IMR-90 (cell line): ENCODE results near the gene LRRC4C. TPM values are rescaled to one million over a fixed set of nuclear protein-coding genes. Genes with fewer than 3 reads are reported as not detected.

ENCODE experiments used
- ATAC-seq: fragments of 200-7000 bp; cut with Tn5 transposase; 2 replicates; pipeline ENCODE4 v1.9.1; 2020; ENCODE audit warnings: low read depth, mild to moderate bottlenecking, moderate library complexity
- BruUV-seq: library from RNA; stranded (reverse); fragments of 400-500 nt; replicated peaks from 2 replicates; lab custom pipeline; 2021; lab: Mats Ljungman, UMichigan
- CTCF ChIA-PET: fragments of 300-600 bp; formaldehyde crosslinking; extraction: SDS; loops from one replicate; lab custom pipeline; 2021; ENCODE audit warnings: antibody characterized with exemption; lab: Yijun Ruan, JAX
- POLR2A ChIA-PET: fragments of 300-600 bp; sonication (Branson Sonifier 250); formaldehyde crosslinking; loops from one replicate; lab custom pipeline; 2022; ENCODE audit warnings: antibody characterized with exemption; ENCODE audit not compliant: unreplicated experiment; lab: Charles Lee
- DNase-seq: peaks from one replicate; pipeline ENCODE4 v3.0.0; 2013
- H2AFZ ChIP-seq: replicated peaks from 2 replicates; pipeline ENCODE3; 2013; ENCODE audit warnings: low read length, mild to moderate bottlenecking; ENCODE audit not compliant: poor library complexity
- H2AK5ac ChIP-seq: 2 replicates; pipeline ENCODE4 v1.6.1; 2013; ENCODE audit warnings: low read depth, low read length, inconsistent platforms
- H2AK9ac ChIP-seq: replicated peaks from 2 replicates; pipeline ENCODE3; 2013; ENCODE audit warnings: mild to moderate bottlenecking, low read depth, low read length, moderate library complexity; ENCODE audit not compliant: poor library complexity
- H2BK120ac ChIP-seq: 2 replicates; pipeline ENCODE4 v1.6.1; 2013; ENCODE audit warnings: low read depth, low read length, inconsistent platforms
- H2BK15ac ChIP-seq: 3 replicates; pipeline ENCODE4 v1.6.1; 2013; ENCODE audit warnings: low read depth, low read length, inconsistent platforms
- H2BK20ac ChIP-seq: 2 replicates; pipeline ENCODE4 v1.6.1; 2013; ENCODE audit warnings: low read depth, mild to moderate bottlenecking, inconsistent platforms, low read length, moderate library complexity
- H2BK5ac ChIP-seq: 2 replicates; pipeline ENCODE4 v1.6.1; 2013; ENCODE audit warnings: mild to moderate bottlenecking, low read depth, low read length, inconsistent platforms; ENCODE audit not compliant: poor library complexity, severe bottlenecking
- H3K14ac ChIP-seq: replicated peaks from 2 replicates; pipeline ENCODE4 v1.6.1; 2013; ENCODE audit warnings: low read depth, low read length, inconsistent platforms
- H3K18ac ChIP-seq: 2 replicates; pipeline ENCODE4 v1.6.1; 2013; ENCODE audit warnings: low read depth, low read length, control low read depth
- H3K23ac ChIP-seq: 2 replicates; pipeline ENCODE4 v1.6.1; 2013; ENCODE audit warnings: low read depth, low read length, inconsistent platforms
- H3K27ac ChIP-seq: 2 replicates; pipeline ENCODE4 v1.5.1; 2013; ENCODE audit warnings: mild to moderate bottlenecking, control low read depth, low read length; ENCODE audit not compliant: insufficient read depth
- H3K27me3 ChIP-seq: 2 replicates; pipeline ENCODE4 v1.6.1; 2013; ENCODE audit warnings: low read length; ENCODE audit not compliant: control insufficient read depth, insufficient read depth
- H3K36me3 ChIP-seq: 2 replicates; pipeline ENCODE4 v1.6.1; 2013; ENCODE audit warnings: low read length, mixed read lengths; ENCODE audit not compliant: control insufficient read depth, insufficient read depth
- H3K4ac ChIP-seq: 2 replicates; pipeline ENCODE4 v1.6.1; 2013; ENCODE audit warnings: low read depth, low read length, inconsistent platforms
- H3K4me1 ChIP-seq: 2 replicates; pipeline ENCODE4 v1.6.1; 2013; ENCODE audit warnings: low read length, mixed read lengths; ENCODE audit not compliant: control insufficient read depth, insufficient read depth
- H3K4me2 ChIP-seq: 2 replicates; pipeline ENCODE4 v1.6.1; 2013; ENCODE audit warnings: low read depth, mild to moderate bottlenecking, control low read depth, low read length, moderate library complexity
- H3K4me3 ChIP-seq: 2 replicates; pipeline ENCODE4 v1.5.1; 2013; ENCODE audit warnings: low read depth, mild to moderate bottlenecking, control low read depth, low read length, moderate library complexity; ENCODE audit not compliant: insufficient read depth
- H3K56ac ChIP-seq: 2 replicates; pipeline ENCODE4 v1.6.1; 2013; ENCODE audit warnings: low read length, inconsistent platforms; ENCODE audit not compliant: insufficient read depth; ENCODE audit errors: extremely low read depth
- H3K79me1 ChIP-seq, 2 experiments: 2 replicates each; pipeline ENCODE4 v1.6.1; 2013; ENCODE audit warnings: low read length in 2 of 2, inconsistent platforms in 1 of 2, low read depth in 1 of 2
- H3K9ac ChIP-seq: 2 replicates; pipeline ENCODE4 v1.6.1; 2013; ENCODE audit warnings: low read depth, low read length, control low read depth
- H3K9me1 ChIP-seq: 2 replicates; pipeline ENCODE4 v1.6.1; 2013; ENCODE audit warnings: low read length, inconsistent platforms; ENCODE audit not compliant: insufficient read depth
- H3K9me3 ChIP-seq: 2 replicates; pipeline ENCODE4 v1.6.1; 2013; ENCODE audit warnings: low read length; ENCODE audit not compliant: control insufficient read depth, insufficient read depth
- H4K20me1 ChIP-seq: 2 replicates; pipeline ENCODE4 v1.6.1; 2013; ENCODE audit warnings: low read length, inconsistent platforms; ENCODE audit not compliant: insufficient read depth
- H4K5ac ChIP-seq: 2 replicates; pipeline ENCODE4 v1.6.1; 2013; ENCODE audit warnings: mild to moderate bottlenecking, low read depth, low read length, control low read depth
- H4K8ac ChIP-seq, 2 experiments: 2 replicates each; pipeline ENCODE4 v1.6.1; 2013; ENCODE audit warnings: low read depth in 2 of 2, low read length in 2 of 2, control low read depth in 1 of 2, inconsistent platforms in 1 of 2
- H4K91ac ChIP-seq: 2 replicates; pipeline ENCODE4 v1.6.1; 2013; ENCODE audit warnings: low read depth, low read length, inconsistent platforms; ENCODE audit not compliant: insufficient read depth
- BHLHE40 ChIP-seq: fragments of 150-350 bp; IDR thresholded peaks from 2 replicates; pipeline ENCODE4 v1.6.1; 2016; ENCODE audit warnings: mild to moderate bottlenecking, low read depth, low read length
- CEBPB ChIP-seq: IDR thresholded peaks from 2 replicates; pipeline ENCODE4 v1.6.1; 2012; ENCODE audit warnings: low read depth, low read length, improper control_type of control experiment
- CHD1 ChIP-seq: IDR thresholded peaks from 2 replicates; pipeline ENCODE4 v1.6.1; 2012; ENCODE audit warnings: low read depth, low read length, improper control_type of control experiment
- ELK1 ChIP-seq: fragments of 150-350 bp; IDR thresholded peaks from 2 replicates; pipeline ENCODE4 v1.6.1; 2016; ENCODE audit warnings: low read depth, mild to moderate bottlenecking, low read length, moderate library complexity, borderline replicate concordance
- FOS ChIP-seq: fragments of 150-350 bp; IDR thresholded peaks from 2 replicates; pipeline ENCODE4 v1.6.1; 2016; ENCODE audit warnings: low read depth, low read length
- MAFK ChIP-seq: IDR thresholded peaks from 2 replicates; pipeline ENCODE4 v1.6.1; 2012; ENCODE audit warnings: low read depth, low read length, improper control_type of control experiment
- MAZ ChIP-seq: IDR thresholded peaks from 2 replicates; pipeline ENCODE4 v1.6.1; 2012; ENCODE audit warnings: low read depth, mild to moderate bottlenecking, low read length, improper control_type of control experiment, moderate library complexity, borderline replicate concordance
- MXI1 ChIP-seq: IDR thresholded peaks from 2 replicates; pipeline ENCODE4 v1.6.1; 2012; ENCODE audit warnings: low read depth, mild to moderate bottlenecking, low read length, moderate library complexity, borderline replicate concordance
- NFE2L2 ChIP-seq: fragments of 150-350 bp; IDR thresholded peaks from 2 replicates; pipeline ENCODE4 v1.6.1; 2016; ENCODE audit warnings: low read depth, mild to moderate bottlenecking, low read length
- POLR2A ChIP-seq: IDR thresholded peaks from 2 replicates; pipeline ENCODE4 v1.6.1; 2012; ENCODE audit warnings: mild to moderate bottlenecking, low read depth, low read length
- RAD21 ChIP-seq: IDR thresholded peaks from 2 replicates; pipeline ENCODE4 v1.6.1; 2012; ENCODE audit warnings: low read length, improper control_type of control experiment
- RCOR1 ChIP-seq: IDR thresholded peaks from 2 replicates; pipeline ENCODE4 v1.6.1; 2012; ENCODE audit warnings: mild to moderate bottlenecking, low read length, improper control_type of control experiment; ENCODE audit not compliant: insufficient replicate concordance
- RFX5 ChIP-seq: IDR thresholded peaks from 2 replicates; pipeline ENCODE4 v1.8.0; 2012; ENCODE audit warnings: low read depth, mild to moderate bottlenecking, low read length, moderate library complexity
- SMC3 ChIP-seq: fragments of 150-350 bp; IDR thresholded peaks from 2 replicates; pipeline ENCODE4 v1.6.1; 2016; ENCODE audit warnings: low read depth, mild to moderate bottlenecking, antibody characterized with exemption, low read length, moderate library complexity
- WGBS, 2 experiments: methylation state at CpG; one replicate each; pipeline versions ENCODE4 v1.1.5 to v1.1.7; 2013; ENCODE audit warnings: missing lambda C conversion rate in 2 of 2; ENCODE audit not compliant: insufficient read length in 1 of 2; ENCODE audit errors: extremely low coverage in 2 of 2; 5-methylcytosine and 5-hydroxymethylcytosine counted together
- dilution Hi-C: fragments of 300-500 bp; cut with HindIII; formaldehyde crosslinking; loops from one replicate; pipeline ENCODE4 v1.14.3; 2018; ENCODE audit warnings: low sequenced_read_pairs; ENCODE audit not compliant: unreplicated experiment
- in situ Hi-C: fragments of 300-500 bp; cut with MboI; formaldehyde crosslinking; loops from 3 replicates; pipeline ENCODE4 v1.14.3; 2019; ENCODE audit warnings: low sequenced_read_pairs, inconsistent platforms, mixed read lengths
- intact Hi-C: fragments of 100-400 bp; cut with micrococcal nuclease; formaldehyde crosslinking; loops from 2 replicates; pipeline ENCODE4 v1.10.0; 2022
- polyA plus RNA-seq, 3 experiments: library from polyadenylated mRNA; depleted of rRNA; stranded (reverse); fragments of >200 nt; gene quantifications; 2 replicates each; pipeline ENCODE4 v1.2.3, GENCODE V29; 2012; ENCODE audit warnings: low replicate concordance in 1 of 3
- total RNA-seq: library from RNA; depleted of rRNA; stranded (reverse); fragments of >200 nt; gene quantifications from 2 replicates; pipeline ENCODE4 v1.2.3, GENCODE V29; 2012
- TF ChIP-seq, protein P1 (sequence below): conservative IDR thresholded peaks from 2 replicates; pipeline ENCODE4 v1.5.1; 2012; ENCODE audit warnings: mild to moderate bottlenecking, low read depth, low read length, improper control_type of control experiment

Gene LRRC4C
- total and polyA plus RNA-seq, 2 of the 4 experiments (the other 2 are of a cell fraction) = under 0.01 to 0.03 TPM

- BruUV-seq = no TSS peak
- POLR2A ChIA-PET = no interaction called here
- TF ChIP-seq CEBPB (no peak), RAD21 (no peak), MAFK (no peak), CHD1 (no peak), MXI1 (no peak), SMC3 (no peak), MAZ (no peak), ELK1 (no peak), BHLHE40 (no peak), RFX5 (no peak), NFE2L2 (no peak), RCOR1 (no peak), FOS (no peak), POLR2A (no peak)
- TF ChIP-seq, protein P1, sequence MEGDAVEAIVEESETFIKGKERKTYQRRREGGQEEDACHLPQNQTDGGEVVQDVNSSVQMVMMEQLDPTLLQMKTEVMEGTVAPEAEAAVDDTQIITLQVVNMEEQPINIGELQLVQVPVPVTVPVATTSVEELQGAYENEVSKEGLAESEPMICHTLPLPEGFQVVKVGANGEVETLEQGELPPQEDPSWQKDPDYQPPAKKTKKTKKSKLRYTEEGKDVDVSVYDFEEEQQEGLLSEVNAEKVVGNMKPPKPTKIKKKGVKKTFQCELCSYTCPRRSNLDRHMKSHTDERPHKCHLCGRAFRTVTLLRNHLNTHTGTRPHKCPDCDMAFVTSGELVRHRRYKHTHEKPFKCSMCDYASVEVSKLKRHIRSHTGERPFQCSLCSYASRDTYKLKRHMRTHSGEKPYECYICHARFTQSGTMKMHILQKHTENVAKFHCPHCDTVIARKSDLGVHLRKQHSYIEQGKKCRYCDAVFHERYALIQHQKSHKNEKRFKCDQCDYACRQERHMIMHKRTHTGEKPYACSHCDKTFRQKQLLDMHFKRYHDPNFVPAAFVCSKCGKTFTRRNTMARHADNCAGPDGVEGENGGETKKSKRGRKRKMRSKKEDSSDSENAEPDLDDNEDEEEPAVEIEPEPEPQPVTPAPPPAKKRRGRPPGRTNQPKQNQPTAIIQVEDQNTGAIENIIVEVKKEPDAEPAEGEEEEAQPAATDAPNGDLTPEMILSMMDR = no peak
Observed at GRCh38 chr11:40183073-40184064, 1276.1 kb downstream of the LRRC4C start.

More at GRCh38 chr11:40183073-40184064, 1276.1 kb downstream of the LRRC4C start:
- Histone ChIP-seq H2BK15ac (no peak overlapping the region), H4K5ac (no peak overlapping the region), H3K79me1 (no peaks in the 10 kb centered on the region), H2BK5ac (no peak overlapping the region), H3K14ac (no peak overlapping the region), H2BK20ac (no peak overlapping the region), H2BK120ac (no peak overlapping the region), H3K18ac (no peak overlapping the region), H3K36me3 (no peaks in the 10 kb centered on the region), H3K4me3 (no peak overlapping the region), H3K27me3 (no peaks in the 10 kb centered on the region), H2AK5ac (no peak overlapping the region), H3K9ac (no peak overlapping the region), H3K4ac (no peak overlapping the region), H3K9me3 (peaks cover 11% of the 10 kb centered on the region; the same call in 1 of the 2 replicates), H4K8ac (no peak overlapping the region), H4K91ac (no peak overlapping the region), H3K4me1 (no peaks in the 10 kb centered on the region), H2AFZ (no peak overlapping the region), H3K27ac (no peak overlapping the region), H2AK9ac (no peak overlapping the region), H3K4me2 (no peak overlapping the region), H4K20me1 (no peaks in the 10 kb centered on the region), H3K23ac (no peak overlapping the region), H3K9me1 (no peaks in the 10 kb centered on the region), H3K56ac (no peak overlapping the region)
- in situ Hi-C loops (no loop called here), dilution Hi-C loops (no loop called here), intact Hi-C loops (no loop called here)
- no CpG with 5 or more reads among the region's 5 CpGs for WGBS, 2 experiments
- ATAC-seq (no peak), DNase-seq (no peak)
- CTCF ChIA-PET = no interaction called here
